GM18873 (cell line): ENCODE data around the gene ZNF654.
A peak's percentile ranks its signal among the peaks of the same experiment; 100 is the strongest.
"Not testable (repeated sequence)": the region's sequence is repeated elsewhere in the genome, so short reads cannot be mapped to it uniquely, and the experiment has no call there.

Source experiments
- ATAC-seq: cut with Tn5 transposase; IDR thresholded peaks from one replicate; pipeline ENCODE4 v1.9.1; 2021; ENCODE audit warnings: mild to moderate bottlenecking, moderate library complexity, moderate number of reproducible peaks; ENCODE audit not compliant: unreplicated experiment, low FRiP score

The ZNF654 gene

DNA sequence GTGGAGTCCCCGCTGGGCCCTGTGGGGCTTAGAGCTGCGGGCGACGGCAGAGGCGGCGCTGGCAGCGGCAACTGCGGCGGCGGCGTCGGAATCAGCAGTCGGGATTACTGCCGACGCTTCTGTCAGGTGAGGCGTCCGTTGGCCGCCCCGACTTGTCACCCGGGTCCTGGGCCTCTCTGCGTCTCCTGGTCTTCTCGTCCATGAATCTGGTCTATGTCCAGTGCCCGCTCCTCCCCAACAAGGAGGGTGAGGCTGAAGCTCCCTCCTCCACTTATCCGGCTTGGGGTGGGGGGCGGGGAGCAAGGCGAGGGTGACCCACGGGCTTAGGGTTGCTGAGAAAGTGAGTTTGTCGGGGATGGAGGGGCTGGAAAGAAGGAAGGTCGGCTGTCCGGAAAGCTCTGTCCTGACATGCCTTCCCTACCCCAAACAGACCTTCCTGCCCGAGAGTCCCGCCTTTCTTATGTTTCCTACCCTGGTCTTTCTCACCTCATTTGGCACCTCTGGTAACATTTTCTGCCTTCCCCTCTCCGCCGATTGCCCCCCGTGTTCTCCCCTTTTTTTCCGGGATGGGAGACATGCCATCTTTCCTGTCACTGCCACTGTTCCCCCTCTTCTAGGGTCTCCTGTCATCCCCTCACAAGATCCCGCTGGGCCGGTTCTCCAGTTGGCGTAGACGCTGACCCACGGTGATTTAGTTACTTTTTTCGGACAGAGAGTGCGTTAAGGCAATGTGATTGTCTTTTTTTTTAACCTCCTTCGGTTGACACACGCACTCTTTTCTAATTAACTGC, 520 bp downstream of the ZNF654 start:
- ATAC-seq = peak; percentile 8

GRCh38 chr3:88061746-88062145, 2.7 kb downstream of the ZNF654 start:
- no peak for ATAC-seq

GRCh38 chr3:88075072-88075471, 16.0 kb downstream of the ZNF654 start:
- ATAC-seq = no peak

GRCh38 chr3:88075497-88075896, 16.4 kb downstream of the ZNF654 start:
- no peak for ATAC-seq

- no peak for ATAC-seq
Measured at GRCh38 chr3:88076712-88077111, 17.7 kb downstream of the ZNF654 start.

DNA sequence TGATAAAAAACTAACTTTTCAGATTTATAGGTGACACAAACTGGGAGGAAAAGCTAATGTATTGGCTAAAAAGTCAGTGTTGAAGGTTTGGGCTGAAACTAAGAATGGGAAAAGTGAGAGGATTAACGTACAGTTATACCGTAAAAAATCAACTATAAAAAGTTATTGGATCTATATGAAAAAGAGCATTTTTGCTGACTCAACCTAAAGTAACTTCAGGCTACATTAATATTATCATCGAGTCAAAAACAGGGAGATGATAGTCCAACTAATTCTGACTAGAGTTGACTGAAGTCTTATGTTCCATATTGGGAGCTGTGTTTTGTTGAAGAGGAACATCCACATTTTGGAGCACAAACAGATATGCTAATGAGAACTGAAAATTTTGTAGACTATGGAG, 19.9 kb downstream of the ZNF654 start:
- ATAC-seq = no peak

DNA sequence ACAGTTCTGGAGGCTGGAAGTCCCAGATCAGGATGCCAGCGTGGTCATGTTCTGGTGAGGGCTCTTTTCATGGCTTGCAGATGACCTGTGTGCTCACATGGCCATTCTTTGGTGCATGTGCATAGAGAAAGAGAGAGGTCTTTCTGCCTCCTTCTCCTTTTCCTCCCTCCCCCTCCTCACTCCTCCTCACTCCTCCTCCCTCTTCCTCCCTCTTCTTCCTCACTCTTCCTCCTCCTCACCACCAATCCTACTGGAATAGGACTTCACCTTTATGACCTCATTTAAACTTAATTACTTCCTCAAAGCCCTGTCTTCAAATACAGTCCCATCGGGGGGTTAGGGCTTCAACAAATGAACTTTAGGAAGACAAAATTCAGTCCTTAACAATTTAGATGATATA, 23.8 kb downstream of the ZNF654 start:
- ATAC-seq = no peak

DNA sequence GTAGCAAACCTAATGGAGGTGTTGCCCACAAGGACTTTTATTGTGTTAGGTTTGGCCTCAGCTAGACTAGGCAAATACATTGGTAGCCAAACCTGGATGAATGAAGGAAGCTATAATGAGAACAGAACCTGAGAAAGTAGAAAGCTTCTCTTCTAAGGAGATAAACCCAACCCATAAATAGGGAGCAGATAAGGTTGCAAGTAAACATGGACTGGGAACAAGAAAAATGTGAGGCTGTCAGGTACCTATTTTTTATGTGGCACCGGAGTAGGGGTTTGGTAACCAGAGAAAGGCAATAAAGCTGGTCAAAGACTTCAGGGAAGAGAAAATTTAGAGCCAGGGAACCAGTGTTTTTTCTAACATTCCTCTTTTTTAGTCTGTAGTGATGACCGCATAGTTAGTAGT, 25.0 kb downstream of the ZNF654 start:
- no peak for ATAC-seq

DNA sequence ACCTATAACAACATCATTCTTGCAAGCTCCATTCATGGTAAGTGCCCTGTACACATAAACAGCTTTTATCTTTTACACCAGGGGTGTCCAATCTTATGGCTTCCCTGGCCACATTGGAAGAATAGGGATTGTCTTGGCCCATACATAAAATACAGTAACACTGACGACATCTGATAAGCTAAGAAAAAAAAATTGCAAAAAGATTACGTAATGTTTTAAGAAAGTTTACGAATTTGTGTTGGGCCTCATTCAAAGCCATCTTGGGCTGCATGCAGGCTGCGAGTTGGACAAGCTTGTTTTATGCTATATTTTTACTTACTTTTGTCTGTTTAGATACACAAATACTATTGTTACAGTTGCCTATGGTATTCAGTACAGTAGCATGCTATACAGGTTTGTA, 31.6 kb downstream of the ZNF654 start:
- no peak for ATAC-seq

GRCh38 chr3:88092270-88092669, 33.2 kb downstream of the ZNF654 start:
- ATAC-seq = no peak

DNA sequence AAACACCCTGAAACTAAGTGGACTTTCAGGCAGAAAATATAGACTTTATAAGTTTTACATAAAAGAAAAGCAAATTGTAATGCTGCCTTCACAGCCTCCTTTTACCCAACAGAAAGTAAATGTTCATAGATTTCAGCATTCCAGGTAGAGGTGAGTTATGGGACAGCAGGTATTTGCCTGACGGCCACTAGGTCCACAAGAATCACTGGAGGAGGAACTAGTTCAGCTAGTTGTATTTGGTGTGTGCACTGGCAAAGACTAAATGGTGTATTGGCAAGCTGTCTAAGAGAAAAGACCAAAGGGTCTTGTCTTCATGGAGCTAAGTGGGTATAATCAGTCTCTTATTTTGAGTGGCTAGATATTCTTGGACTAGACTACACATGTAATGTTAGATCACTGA, 34.2 kb downstream of the ZNF654 start:
- ATAC-seq = no peak

- peak; percentile 46 for ATAC-seq
Measured at GRCh38 chr3:88101142-88101541, 42.1 kb downstream of the ZNF654 start.

GRCh38 chr3:88105325-88105724, 46.3 kb downstream of the ZNF654 start:
- no peak for ATAC-seq

- ATAC-seq = no peak
Measured at GRCh38 chr3:88112289-88112688, 53.2 kb downstream of the ZNF654 start.

DNA sequence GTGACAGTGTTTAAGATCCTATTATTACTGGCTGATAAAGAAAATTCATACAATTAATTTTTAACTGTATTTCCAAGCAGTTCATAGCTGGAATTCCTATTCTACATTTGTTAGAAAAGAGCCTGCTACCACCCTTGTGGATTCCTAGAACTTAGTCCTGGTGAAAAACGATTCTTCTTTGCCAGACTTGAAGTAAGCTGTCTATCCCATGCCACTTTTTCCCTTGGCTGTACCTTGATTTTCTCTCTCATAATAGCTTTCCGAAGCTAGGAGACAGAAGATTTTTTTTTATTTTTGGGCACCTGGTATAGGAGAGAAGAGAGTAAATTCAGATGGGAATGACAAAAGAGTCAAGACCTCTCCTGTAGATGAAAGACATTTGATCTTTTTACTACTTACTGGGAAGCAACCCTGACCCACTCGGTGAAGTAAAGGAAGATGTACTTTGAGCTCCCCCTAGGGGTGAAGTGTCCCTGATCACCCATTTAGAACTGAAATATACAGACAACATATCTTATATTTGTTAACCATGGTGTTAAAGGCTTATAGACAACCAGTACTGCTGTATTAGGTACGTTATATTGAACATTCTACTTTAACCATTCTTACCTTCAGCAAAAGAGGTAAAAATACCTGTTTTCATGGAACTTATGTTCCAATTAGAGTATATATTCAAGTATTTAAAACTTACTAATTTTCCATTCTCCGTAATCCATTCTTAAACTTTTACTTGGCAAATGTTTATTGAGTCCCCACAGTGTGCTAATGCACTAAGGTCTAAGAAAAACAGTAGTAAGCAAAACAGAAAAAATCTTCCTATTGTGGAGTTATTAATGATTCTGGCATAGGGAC, 54.5 kb downstream of the ZNF654 start:
- peak; percentile 87 for ATAC-seq

GRCh38 chr3:88114878-88115549, 56.0 kb downstream of the ZNF654 start:
- ATAC-seq = no peak

GRCh38 chr3:88117683-88118082, 58.6 kb downstream of the ZNF654 start:
- ATAC-seq = no peak

- ATAC-seq = not testable (repeated sequence)
Measured at GRCh38 chr3:88118603-88119002, 59.5 kb downstream of the ZNF654 start.

- no peak for ATAC-seq
Measured at GRCh38 chr3:88123526-88123925, 64.5 kb downstream of the ZNF654 start.

GRCh38 chr3:88131695-88132094, 72.6 kb downstream of the ZNF654 start:
- no peak for ATAC-seq

- no peak for ATAC-seq
Measured at GRCh38 chr3:88132894-88133293, 73.8 kb downstream of the ZNF654 start.
